Measurements from ENCODE around the gene ILF3.
A peak's percentile ranks its signal among the peaks of the same experiment; 100 is the strongest.
"Not testable (repeated sequence)": the region's sequence is repeated elsewhere in the genome, so short reads cannot be mapped to it uniquely, and the experiment has no call there.

Gene ILF3

DNA sequence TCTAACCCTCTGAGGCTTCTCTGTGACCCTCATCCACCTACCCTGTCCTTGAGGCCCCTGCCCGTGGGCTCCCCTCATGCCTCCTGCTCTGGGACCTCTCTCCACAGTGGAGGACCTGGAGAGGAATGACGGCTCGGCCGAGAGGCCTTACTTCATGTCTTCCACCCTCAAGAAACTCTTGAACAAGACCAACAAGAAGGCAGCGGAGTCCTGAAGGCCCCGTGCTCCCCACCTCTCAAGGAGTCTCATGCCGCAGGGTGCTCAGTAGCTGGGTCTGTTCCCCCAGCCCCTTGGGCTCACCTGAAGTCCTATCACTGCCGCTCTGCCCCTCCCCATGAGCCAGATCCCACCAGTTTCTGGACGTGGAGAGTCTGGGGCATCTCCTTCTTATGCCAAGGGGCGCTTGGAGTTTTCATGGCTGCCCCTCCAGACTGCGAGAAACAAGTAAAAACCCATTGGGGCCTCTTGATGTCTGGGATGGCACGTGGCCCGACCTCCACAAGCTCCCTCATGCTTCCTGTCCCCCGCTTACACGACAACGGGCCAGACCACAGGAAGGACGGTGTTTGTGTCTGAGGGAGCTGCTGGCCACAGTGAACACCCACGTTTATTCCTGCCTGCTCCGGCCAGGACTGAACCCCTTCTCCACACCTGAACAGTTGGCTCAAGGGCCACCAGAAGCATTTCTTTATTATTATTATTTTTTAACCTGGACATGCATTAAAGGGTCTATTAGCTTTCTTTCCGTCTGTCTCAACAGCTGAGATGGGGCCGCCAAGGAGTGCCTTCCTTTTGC lies 10.8 kb upstream of the ILF3 start:
- DNase-seq, result no peak

GRCh38 chr19:10643968-10644259 lies 10.2 kb upstream of the ILF3 start:
- no peak for DNase-seq

GRCh38 chr19:10644260-10645007 lies 9.7 kb upstream of the ILF3 start:
- peak; percentile 77 to 88 for DNase-seq

DNA sequence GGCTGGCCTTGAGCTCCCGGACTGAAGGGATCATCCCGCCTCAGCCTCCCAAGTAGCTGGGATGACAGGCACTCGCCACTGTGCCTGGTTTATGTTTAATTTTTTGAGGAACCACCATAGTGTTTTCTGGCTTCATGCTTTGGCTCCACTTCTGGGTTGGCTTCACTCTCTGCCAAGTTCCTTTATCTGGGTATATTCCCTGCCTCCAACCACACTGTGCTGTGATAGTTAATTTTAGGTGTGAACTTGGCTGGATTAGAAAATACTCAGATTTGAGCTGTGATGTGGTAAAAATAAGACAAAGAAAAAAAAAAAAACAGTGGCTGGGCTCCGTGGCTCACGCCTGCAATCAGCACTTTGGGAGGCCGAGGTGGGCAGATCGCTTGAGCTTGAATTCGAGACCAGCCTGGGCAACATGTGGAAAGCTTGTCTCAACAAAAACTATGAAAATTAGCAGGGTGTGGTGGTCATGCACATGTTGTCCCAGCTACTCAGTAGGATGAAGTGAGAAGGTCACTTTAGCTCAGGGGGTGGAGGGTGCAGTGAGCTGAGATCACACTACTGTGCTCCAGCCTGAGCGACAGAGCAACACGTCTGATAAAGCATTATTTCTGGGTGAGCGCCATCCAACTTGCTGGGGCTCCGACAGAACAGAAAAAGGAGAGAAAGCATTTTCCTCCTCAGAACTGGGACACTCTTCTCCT lies 7.5 kb upstream of the ILF3 start:
- DNase-seq, result no peak

DNA sequence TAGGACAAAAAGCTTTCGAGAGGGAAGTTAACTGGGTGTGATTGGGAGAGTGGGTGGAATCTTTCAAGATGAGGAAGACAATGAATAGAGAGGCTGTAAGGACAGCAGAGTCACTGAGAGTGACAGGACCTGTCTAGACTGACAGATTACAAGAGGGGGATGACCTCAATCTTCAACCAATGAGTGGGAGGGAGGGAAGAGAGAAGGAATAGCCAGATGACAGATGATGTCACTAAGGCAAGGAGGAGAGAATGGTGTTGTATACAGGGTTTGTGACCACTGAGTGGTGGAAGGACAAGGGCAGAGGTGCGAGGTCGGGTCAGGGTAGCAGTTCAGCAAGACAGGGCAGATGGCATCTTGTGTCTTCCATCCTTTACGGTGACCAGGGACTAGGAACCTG lies 5.8 kb upstream of the ILF3 start:
- DNase-seq, result no peak

GRCh38 chr19:10651851-10652250 lies 2.3 kb upstream of the ILF3 start:
- no peak for DNase-seq

DNA sequence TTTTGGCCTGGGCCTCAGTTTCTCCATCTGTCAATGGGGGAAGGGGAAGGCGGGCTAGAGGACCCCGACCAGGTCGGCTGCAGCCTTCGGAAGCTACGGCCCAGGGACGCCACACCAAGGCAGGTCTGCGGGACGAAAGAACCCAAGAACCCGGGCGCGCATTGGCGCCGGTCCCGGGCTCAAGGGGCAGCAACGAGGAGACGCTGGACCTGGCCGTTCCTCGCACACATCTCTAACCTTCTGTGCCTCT lies 739 bp upstream of the ILF3 start:
- no peak for DNase-seq

DNA sequence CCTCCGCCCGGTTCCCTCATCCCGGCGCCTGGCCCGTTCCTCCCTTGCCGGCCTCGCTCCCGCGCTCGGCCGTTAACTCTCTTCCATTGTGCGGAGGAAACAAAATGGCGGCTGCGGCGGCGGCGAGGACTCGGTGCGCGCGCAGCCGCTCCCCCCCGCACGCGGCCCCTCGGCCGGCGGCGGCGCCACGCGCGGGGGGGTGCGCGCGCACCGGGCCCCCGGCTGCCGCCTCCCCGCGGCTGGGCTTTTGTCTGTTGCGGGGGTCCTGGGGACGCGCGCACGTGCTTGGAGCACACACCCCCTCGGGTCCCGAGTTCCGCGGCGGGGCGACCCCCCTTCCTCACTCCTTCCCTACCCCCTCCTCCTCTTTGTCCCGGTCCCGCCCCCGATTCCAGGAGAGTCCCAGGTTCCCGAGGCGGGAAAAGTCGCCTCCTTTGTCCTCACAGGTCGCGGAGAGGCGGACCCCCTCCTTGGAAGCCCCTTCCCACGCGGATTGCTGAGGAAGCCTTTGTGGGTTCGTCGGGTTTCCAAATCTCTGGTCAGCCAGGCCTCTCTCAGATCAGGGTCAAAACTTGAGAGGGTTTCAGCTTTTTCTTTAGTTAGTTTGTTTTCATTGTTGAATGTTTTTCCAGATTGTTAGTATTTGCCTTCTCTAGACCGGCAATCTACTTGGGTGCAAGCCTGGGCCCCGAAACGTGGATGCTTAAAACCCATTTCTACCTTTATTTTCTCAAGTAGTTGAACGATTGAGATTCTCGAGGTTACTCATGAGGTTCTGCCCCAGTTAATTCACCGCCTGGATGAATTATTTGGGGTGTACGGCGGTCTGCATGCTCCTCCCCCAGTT lies 687 bp downstream of the ILF3 start:
- peak in 1 of 2 experiments; percentile 63 for DNase-seq

DNA sequence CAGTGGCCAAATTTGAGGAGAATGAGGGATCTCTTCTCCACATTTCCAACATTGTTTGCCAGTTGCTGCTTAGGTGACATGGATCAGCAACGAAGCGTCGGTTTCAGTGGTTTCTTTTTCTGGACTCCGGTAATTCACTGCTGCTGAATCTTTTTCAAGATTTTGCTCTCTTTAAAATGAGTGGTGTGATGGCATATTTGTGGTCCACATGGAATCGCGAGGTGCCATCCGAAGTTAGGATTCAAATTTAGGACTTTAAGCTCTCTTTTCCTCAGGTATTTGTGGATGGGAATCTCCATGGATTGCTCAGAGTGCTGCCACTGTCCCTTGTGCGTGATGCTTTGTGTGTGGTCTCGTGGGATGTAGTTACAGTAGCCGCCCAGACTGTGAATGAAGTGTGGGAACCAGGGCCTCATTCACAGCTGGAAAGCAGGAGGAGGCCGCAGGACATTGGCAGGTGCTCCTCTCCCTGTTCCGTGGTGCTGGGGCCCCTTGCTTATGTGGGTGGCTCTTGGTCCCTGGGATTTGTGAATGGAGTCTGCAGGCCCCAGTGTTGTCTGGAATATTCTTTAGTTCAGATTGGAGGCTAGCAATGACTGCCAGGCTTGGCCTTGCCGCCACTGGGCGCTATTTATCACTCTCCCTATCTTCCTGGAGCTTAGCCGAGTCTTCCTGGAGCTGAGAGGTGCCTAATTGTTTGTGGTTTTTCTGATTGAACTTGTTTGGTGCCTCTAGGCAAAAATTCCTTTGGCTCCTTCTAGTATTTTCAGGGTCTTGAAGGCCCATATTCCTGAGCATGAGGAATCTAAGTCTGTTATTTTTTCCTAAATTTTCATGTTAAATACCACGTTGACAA lies 1.5 kb downstream of the ILF3 start:
- no peak for DNase-seq

- DNase-seq, result no peak
These were observed 6.2 kb downstream of the ILF3 start for GRCh38 chr19:10660346-10660745.

- no peak for DNase-seq
These were observed 7.8 kb downstream of the ILF3 start for GRCh38 chr19:10661946-10662345.

DNA sequence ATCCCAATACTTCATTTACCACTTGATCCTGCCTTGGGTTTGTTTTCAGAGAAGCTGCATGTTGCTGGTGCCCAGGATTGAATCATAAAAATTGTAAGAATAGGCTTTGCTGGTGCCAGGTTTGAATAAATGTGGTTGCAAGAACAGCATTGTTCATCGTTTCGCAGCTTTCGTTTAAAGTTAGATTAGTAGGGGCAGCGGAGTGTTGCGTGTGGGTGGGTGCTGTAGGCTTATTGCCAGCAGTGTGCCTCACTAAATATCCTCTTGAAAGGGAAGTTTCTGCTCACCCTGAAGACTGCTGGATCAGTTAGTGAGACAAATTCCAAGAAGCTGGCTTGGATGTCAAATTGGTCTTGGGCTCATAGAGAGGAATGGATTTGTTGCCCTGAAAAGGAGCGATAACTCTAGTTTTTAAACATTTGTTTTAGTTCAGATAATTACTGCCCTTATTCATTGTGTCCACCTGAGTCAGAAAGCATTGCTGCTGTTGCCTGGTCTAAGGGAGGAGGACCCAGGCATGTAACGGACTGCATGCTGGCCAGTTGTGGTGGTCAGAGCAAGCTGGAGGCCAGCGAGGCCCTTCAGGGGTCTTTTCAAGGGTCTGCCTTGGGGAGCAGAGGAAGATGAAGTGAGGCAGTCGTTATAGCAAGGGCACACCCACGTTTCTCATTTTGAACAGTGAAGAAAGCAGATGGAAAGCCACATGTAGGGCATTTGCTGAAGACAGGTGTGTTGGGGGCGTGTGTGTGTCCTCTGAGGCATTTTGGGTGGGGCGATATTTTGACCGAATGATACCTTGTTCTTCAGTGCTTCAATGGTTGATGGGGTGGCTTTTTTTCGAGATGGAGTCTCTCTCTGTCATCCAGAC lies 8.5 kb downstream of the ILF3 start:
- no peak for DNase-seq

- DNase-seq, result not testable (repeated sequence)
These were observed 9.1 kb downstream of the ILF3 start for GRCh38 chr19:10663252-10663563.

DNA sequence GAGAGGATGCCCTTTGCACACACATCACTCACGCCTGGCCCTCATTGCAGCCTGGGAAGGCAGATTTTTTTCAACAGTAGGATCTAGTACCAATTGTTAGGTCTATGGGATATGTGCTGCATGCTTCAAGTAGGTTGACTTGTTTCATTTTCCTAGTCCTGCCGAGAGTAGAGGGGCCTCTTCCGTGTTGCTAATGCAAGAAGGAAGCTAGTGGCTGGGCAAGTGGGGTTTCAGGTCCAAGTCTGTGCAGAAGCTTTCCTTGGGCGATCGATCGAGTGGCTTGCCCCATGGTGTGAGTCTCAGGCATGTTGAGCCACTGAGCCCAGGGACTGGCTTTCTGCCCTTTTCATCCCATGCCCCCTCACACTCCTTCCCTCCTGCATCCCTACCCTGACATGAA lies 13.7 kb downstream of the ILF3 start:
- DNase-seq, result no peak

DNA sequence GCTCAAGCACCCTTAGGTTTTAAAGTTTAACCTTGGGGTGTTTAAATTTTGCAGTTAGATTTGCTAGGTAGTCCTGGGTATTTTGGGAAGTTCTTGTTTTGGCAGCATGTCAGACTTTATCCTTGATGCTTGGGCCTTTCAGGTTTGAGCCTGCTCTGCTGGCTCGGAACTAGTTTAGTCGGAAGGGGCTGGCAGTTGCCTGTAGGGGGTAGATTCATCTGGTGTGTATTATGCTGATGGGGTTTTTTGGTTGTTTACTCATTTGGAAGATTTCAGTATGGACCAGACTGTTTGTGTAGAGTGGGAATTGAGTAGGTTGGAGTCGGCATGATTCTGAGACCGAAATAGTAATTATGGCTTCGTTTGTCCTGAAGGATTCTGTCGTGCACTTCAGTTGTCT lies 15.1 kb downstream of the ILF3 start:
- no peak for DNase-seq

DNA sequence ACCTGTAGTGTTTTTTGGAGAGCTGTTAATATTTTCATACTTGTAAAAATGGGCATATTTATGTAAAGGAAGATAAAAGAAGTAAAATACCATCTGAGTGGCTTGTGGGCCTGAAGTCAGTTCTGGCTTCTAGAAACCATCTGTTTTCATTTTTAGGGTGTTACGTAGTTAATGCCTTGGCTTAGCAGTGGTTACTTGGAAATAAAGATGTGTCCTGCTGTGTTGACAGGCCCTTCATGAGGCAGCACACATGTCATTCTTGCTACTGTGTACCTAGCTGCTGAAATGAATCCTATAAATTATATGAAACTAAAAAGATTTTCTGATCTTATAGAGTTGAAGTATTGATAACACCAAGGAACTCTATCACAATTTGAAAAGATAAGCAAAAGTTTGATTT lies 16.0 kb downstream of the ILF3 start:
- DNase-seq, result no peak

DNA sequence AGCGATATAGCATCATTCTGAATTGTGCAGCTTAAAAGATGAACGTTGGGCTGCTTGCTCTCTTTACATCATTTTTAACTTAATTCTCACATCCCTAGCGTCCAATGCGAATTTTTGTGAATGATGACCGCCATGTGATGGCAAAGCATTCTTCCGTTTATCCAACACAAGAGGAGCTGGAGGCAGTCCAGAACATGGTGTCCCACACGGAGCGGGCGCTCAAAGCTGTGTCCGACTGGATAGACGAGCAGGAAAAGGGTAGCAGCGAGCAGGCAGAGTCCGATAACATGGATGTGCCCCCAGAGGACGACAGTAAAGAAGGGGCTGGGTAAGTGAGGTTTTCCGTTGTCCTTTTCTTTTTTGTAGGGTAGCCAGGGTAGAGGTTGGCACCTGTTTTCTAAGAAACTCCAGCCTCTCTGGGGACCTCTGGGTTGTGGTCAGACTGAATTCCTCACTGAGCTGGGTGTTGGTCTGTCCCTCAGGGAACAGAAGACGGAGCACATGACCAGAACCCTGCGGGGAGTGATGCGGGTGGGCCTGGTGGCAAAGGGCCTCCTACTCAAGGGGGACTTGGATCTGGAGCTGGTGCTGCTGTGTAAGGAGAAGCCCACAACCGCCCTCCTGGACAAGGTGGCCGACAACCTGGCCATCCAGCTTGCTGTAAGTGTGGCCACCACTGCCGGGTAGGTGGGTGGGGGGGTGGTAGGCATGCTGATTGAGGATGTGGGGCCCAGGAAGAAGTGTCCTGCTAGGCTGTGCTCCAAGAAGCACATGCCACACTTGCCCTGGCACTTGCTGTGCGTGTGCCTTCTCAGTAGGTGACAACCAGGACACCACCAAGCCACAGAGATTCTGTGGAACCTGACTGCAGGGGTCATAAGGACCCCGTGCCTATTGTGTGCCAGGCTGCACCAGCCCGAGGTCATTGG lies 17.0 kb downstream of the ILF3 start:
- no peak for DNase-seq

- not testable (repeated sequence) for DNase-seq
These were observed 17.8 kb downstream of the ILF3 start for GRCh38 chr19:10671922-10672321.

GRCh38 chr19:10675214-10675613 lies 21.1 kb downstream of the ILF3 start:
- not testable (repeated sequence) for DNase-seq

- no peak for DNase-seq
These were observed 23.6 kb downstream of the ILF3 start for GRCh38 chr19:10677751-10678150.

Measured in stimulated activated CD4-positive, alpha-beta T cell treated with anti-CD3 and anti-CD28 coated beads, Interleukin-4, amount 100 ng/mL, for 4 hours (primary cell).